ENCODE measurements around the gene RACGAP1. TPM values are rescaled to one million over a fixed set of nuclear protein-coding genes. Genes with fewer than 3 reads are reported as not detected.

RACGAP1 gene
- polyA plus RNA-seq, 1 of the 3 experiments (the other 2 are of a cell fraction), result 21.5 TPM

GRCh38 chr12:49941556-49942511 is 83.5 kb downstream of the RACGAP1 start:
- H2AFZ ChIP-seq (ENCODE audit: low read depth), result no peak overlapping the region

GRCh38 chr12:49939707-49940106 is 85.6 kb downstream of the RACGAP1 start:
- ChIA-PET POLR2A (no interaction called here), CTCF (interaction anchor here (0.6 to 2.0 kb wide), 4 partner anchors 25 to 116 kb away, joined by 3 to 7 read pairs (median 4); no protein-coding TSS in a partner anchor)
- DNase-seq, result no peak
- H3K9me2 ChIP-seq, result no peaks in the 10 kb centered on the region
- H3K36me3 ChIP-seq (replicated peaks in 1 of 2; ENCODE audit: control insufficient read depth in 1 of 2, insufficient read depth in 2 of 2, low read length in 1 of 2), result no peaks in the 10 kb centered on the region
- no peaks in the 10 kb centered on the region for H4K20me1 ChIP-seq (ENCODE audit: insufficient read depth)
- no peak overlapping the region for H3K4me2 ChIP-seq
- no peak for TF ChIP-seq TCF12 (IDR thresholded peaks at IDR 0.05)
- TF ChIP-seq USF2 (IDR thresholded peaks at IDR 0.05; ENCODE audit: borderline replicate concordance, low read depth, low read length), result no peak
- TF ChIP-seq RXRA (IDR thresholded peaks at IDR 0.05; ENCODE audit: borderline replicate concordance, low read depth), result no peak
- no peak for TF ChIP-seq MAX (IDR thresholded peaks at IDR 0.05; ENCODE audit: low read depth)
- no peak for TF ChIP-seq EP300 (IDR thresholded peaks at IDR 0.05; ENCODE audit: borderline replicate concordance in 1 of 2, low read depth in 1 of 2, low read length in 1 of 2)
- no peak for TF ChIP-seq NRF1 (IDR thresholded peaks at IDR 0.05; ENCODE audit: low read depth, low read length)
- TF ChIP-seq CTCF (IDR thresholded peaks at IDR 0.05), result no peak
- TF ChIP-seq IRF3 (IDR thresholded peaks at IDR 0.05; ENCODE audit: low read depth, low read length), result no peak
- TF ChIP-seq USF1 (IDR thresholded peaks at IDR 0.05; ENCODE audit: borderline replicate concordance, low read depth), result no peak
- H3K4me1 ChIP-seq (ENCODE audit: control insufficient read depth in 1 of 2, insufficient read depth in 2 of 2, low read depth in 1 of 2, low read length in 1 of 2), result peaks cover 0 to 3% of the 10 kb centered on the region in 2 experiments; a peak in 1 of 4 replicates
- H3K9me3 ChIP-seq, result no peaks in the 10 kb centered on the region
- H2AFZ ChIP-seq (ENCODE audit: low read depth), result no peak overlapping the region
- no peaks in the 10 kb centered on the region for H3K27me3 ChIP-seq (ENCODE audit: insufficient read depth)
- no peaks in the 10 kb centered on the region for H3F3A ChIP-seq (replicated peaks; ENCODE audit: insufficient read depth)
- no peak overlapping the region for H3K4me3 ChIP-seq (ENCODE audit: low read depth in 2 of 2, low read length in 1 of 2)
- no peaks in the 10 kb centered on the region for H3K79me2 ChIP-seq (ENCODE audit: insufficient read depth)
- no peak overlapping the region for H3K9ac ChIP-seq
- WGBS (ENCODE audit: low lambda C conversion rate), result no CpG with 5 or more reads among the region's 1 CpG
- no peak overlapping the region for H3K27ac ChIP-seq (ENCODE audit: low read depth in 2 of 2, low read length in 1 of 2)

More at GRCh38 chr12:49941556-49942511, 83.5 kb downstream of the RACGAP1 start:
- Histone ChIP-seq H3K36me3 (replicated peaks in 1 of 2; ENCODE audit: control insufficient read depth in 1 of 2, insufficient read depth in 2 of 2, low read length in 1 of 2) (no peaks in the 10 kb centered on the region), H3K9me2 (no peaks in the 10 kb centered on the region), H3K27me3 (ENCODE audit: insufficient read depth) (no peaks in the 10 kb centered on the region), H3K9ac (no peak overlapping the region), H3K4me3 (ENCODE audit: low read depth in 2 of 2, low read length in 1 of 2) (no peak overlapping the region), H4K20me1 (ENCODE audit: insufficient read depth) (no peaks in the 10 kb centered on the region), H3K9me3 (no peaks in the 10 kb centered on the region), H3F3A (replicated peaks; ENCODE audit: insufficient read depth) (no peaks in the 10 kb centered on the region), H3K4me2 (no peak overlapping the region), H3K4me1 (ENCODE audit: control insufficient read depth in 1 of 2, insufficient read depth in 2 of 2, low read depth in 1 of 2, low read length in 1 of 2) (peaks cover 0 to 7% of the 10 kb centered on the region in 2 experiments; a peak in 1 of 4 replicates), H3K79me2 (ENCODE audit: insufficient read depth) (no peaks in the 10 kb centered on the region), H3K27ac (ENCODE audit: low read depth in 2 of 2, low read length in 1 of 2) (no peak overlapping the region)
- CTCF ChIA-PET, result interaction anchor here (0.8 to 3.5 kb wide), 10 partner anchors 9 to 128 kb away, joined by 3 to 28 read pairs (median 6); no protein-coding TSS in a partner anchor
- WGBS (ENCODE audit: low lambda C conversion rate), result 89% methylated on average over 13 of the region's 13 CpGs
- POLR2A ChIA-PET, result no interaction called here
- TF ChIP-seq CTCF (IDR thresholded peaks at IDR 0.05) (no peak), TEAD4 (IDR thresholded peaks at IDR 0.05; ENCODE audit: borderline replicate concordance, insufficient read depth) (no peak), ELF1 (IDR thresholded peaks at IDR 0.05) (no peak), RXRA (IDR thresholded peaks at IDR 0.05; ENCODE audit: borderline replicate concordance, low read depth) (no peak), RFX5 (IDR thresholded peaks at IDR 0.05; ENCODE audit: low read length) (no peak), FOSL2 (IDR thresholded peaks at IDR 0.05; ENCODE audit: borderline replicate concordance, low read depth) (no peak)
- DNase-seq, result no peak
